ENCODE measurements around the gene FBP1.

Gene FBP1

GRCh38 chr9:94657021-94657725, 17.9 kb upstream of the FBP1 start:
- DNase-seq (ENCODE audit: low read depth in 1 of 2, low spot score in 1 of 2): no peak

DNA sequence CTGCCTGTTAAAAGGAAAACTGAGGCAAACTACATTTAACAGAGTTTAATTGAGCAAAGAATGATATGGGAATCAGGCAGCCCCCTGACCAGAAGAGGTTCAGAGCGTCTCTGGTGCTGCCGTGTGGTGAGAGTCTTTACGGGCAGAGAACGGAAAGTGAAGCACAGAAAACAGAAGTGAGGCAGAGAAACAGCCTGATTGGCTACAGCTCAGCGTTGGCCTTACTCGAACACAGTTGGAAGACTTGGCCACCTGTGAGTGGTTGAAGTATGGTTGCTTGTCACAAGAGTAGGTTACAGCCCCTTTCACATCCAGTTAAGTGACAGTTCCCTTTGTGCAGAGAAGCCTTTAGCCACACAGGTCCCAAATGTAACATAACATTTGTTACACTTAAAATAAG, 16.9 kb upstream of the FBP1 start:
- peak in 1 of 2 donors; percentile 23 for DNase-seq (ENCODE audit: low read depth in 1 of 2, low spot score in 1 of 2)

DNA sequence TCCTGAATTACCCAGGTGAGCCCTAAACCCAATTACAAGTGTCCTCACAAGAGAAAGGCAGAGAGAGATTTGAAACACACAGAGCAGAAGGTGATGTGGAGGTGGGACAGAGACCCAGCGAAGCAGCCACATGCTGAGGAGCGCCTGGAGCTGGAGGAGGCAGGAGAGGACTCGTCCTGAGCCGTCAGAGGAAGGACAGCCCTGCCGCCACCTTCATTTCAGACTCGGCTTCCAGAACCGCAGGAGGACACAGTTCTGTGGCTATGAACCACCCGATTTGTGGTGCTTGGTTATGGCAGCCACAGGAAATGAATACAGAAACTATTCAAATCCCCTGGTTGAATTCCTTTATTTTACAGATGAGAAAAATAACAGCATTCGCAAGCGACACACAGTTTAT, 16.4 kb upstream of the FBP1 start:
- no peak for DNase-seq (ENCODE audit: low read depth in 1 of 2, low spot score in 1 of 2)

DNA sequence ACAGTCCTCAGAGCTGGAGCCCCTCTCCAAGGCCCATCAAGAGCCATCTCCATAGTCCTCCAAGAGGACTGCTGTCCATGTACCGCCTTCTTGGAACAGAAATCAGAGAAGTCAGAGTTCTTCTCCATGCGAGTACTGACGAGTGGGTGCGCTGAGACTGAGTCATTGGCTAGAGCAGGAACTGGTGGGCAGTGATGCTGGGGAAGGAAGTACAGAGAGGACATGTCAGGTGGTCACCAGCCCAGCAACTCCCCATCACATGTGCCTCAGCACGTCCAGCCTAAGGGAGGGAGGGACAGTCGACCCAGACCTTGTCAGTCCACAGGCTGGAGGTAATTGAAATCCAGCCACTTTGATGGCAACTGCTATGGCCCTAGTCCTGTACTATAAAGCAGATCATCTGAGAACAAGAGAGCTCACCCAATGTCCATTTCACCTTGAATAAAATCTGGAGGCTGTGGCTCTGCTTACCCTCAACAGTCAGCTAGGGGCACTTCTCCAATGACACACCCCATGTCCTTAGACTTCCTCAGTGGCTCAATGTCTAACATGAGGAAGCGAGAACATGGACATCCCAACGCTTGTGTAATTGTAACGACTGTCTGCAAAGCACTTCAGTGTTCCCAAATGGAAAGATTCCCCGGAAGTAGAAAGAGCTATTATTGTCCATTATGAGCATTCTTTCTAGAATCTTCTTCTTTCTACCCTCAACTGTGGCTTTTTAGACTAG, 15.0 kb upstream of the FBP1 start:
- no peak for DNase-seq (ENCODE audit: low read depth in 1 of 2, low spot score in 1 of 2)

DNA sequence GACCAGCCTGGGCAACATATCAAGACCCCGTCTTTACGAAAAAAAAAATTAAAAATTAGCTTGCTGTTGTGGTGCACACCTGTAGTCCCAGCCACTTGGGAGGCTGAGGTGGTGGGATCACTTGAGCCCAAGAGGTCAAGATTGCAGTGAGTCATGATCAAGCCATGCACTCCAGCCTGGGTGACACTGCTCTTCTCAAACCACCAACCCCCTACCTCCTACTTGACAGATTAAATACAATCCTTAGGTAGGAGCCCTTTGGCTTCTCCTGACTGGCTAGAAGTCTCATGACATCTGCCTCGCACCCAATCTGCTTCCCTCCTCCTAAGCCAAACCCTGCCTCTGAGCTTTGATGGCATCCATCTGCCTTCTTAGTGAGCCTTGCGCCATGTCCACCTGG, 11.6 kb upstream of the FBP1 start:
- no peak for DNase-seq (ENCODE audit: low read depth in 1 of 2, low spot score in 1 of 2)

- DNase-seq (ENCODE audit: low read depth in 1 of 2, low spot score in 1 of 2): no peak
Observed at GRCh38 chr9:94649100-94649819, 9.9 kb upstream of the FBP1 start.

DNA sequence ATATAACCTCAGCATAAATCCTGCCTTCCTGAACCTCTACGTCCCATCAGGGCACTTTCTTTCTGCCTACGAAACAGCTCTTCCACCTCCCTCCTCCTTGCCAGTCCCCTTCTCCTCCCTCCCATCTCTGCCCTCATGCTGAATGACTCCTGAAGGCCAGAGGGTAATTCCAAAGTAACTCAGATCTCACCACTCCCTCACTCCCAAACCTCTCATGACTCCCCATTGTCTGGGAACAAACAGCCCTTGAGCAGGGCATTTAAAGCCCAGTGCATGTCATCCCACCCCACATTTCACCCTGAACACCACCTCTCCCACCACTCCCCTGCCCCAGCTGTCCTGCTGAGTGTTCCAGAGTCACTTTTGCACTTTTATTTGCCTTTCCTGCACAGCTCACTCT, 8.9 kb upstream of the FBP1 start:
- no peak for DNase-seq (ENCODE audit: low read depth in 1 of 2, low spot score in 1 of 2)

- no peak for DNase-seq (ENCODE audit: low read depth in 1 of 2, low spot score in 1 of 2)
Observed at GRCh38 chr9:94645901-94646300, 6.6 kb upstream of the FBP1 start.

DNA sequence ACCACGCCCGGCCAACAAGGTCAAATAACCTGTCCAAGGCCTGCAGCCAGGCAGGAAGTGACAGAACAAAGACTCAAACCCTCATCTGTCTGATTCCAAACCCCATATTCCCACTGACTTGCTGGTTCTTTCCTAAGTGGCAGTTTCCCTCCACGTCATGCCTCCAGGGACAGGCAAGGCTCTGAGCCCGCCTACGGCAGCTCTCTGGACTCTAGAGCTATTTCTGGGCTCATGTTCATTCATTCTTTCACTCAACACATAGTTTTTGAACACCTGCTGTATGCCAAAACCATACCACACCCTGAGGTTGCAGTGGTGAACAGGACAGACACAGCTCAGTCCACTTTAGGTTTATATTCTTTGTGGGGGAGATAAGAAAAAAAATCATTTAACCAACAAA, 5.2 kb upstream of the FBP1 start:
- no peak for DNase-seq (ENCODE audit: low read depth in 1 of 2, low spot score in 1 of 2)

- no peak for DNase-seq (ENCODE audit: low read depth in 1 of 2, low spot score in 1 of 2)
Observed at GRCh38 chr9:94643741-94644140, 4.4 kb upstream of the FBP1 start.

DNA sequence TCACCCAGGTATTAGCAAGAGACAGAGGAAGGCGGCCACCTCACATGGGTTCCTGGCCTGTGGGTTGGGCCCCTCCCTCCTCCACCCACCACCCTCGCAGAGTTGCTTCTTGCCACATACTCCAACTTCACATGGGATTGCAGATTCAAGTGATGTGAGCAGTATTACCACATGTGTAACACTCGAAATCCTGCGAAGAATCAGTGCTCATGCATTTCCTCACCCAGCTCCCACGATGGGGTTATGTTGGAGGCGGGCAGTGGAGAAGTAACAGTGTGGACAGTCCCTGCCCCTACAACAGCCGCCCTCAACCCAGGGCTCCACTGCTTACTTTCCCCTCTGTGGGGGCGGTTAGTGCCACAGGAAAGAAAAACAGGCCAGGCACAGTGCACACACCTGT, 3.9 kb upstream of the FBP1 start:
- no peak for DNase-seq (ENCODE audit: low read depth in 1 of 2, low spot score in 1 of 2)

DNA sequence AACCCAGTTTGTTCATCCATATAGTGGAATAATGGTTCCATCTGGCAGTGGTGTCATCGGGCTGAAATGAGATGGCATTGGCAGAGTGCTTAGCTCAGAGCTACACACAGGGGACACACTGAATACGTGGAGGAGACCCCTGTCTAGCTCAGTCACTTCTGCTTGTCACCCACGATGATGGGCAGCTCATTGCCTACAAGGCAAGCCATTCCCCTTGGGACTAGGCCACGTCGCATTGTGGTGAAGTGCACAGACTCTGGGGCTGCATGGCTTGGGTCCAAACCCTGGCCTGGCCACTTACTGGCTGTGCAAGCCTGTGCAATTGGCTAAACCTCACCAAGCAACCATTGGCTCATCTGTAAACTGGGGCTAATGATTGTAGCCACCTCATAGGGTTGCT, 3.2 kb upstream of the FBP1 start:
- no peak for DNase-seq (ENCODE audit: low read depth in 1 of 2, low spot score in 1 of 2)

DNA sequence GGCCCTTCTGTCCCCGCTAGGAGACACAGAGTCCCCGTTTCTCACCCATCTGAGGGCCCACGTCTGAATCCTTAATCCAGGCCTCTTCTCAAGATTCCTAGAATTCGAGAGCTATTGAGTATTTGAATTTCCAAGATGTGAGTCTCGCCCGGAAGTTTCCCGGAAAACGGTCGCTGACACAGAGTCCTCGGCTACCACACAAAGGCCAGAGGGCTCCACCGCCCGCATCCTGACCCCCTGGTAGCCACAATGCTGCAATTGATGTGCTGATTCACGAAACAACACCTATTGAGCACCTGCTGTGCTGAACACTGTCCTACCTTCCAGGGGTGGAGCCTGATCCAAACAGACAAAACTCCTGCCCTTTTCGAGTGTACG, 670 bp upstream of the FBP1 start:
- no peak for DNase-seq (ENCODE audit: low read depth in 1 of 2, low spot score in 1 of 2)

GRCh38 chr9:94638335-94639060, 820 bp downstream of the FBP1 start:
- DNase-seq (ENCODE audit: low read depth in 1 of 2, low spot score in 1 of 2): no peak

DNA sequence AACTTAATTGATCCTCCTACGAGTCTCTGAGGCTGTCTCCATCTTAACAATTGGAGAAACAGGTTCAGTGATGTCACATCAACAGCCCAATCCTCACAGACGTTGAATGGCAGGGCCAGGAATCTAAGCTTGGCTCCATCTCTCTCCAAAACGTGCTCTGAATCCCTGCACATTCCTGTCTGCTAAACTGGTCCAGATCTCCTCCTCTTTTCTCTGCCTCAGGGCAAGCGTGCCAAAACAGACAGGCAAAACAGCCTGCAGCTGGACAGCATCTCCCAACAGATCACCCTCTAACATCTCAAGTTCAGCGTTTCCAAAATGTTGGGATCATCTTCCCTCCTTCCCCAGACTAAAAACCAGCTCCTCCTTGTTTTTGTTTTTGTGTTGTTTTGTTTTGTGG, 6.6 kb downstream of the FBP1 start:
- no peak for DNase-seq (ENCODE audit: low read depth in 1 of 2, low spot score in 1 of 2)

DNA sequence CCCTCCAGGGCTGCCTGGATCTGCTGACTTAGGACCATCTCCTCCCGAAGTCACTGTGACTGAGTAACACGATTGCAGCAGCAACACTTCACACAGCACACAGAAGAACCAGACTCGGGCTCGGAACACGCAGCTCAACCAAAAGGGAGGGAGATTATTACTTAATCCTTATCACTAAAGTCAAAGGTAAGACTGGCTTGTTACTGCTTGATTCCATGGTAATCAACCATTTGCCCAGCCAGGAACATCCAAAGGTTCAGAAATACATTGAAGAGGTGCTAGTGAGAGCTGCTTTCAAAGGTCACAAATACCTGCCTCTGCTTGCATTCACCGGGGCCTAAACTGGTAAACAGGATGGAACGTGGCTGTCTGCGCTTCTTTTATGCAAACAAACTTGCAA, 7.7 kb downstream of the FBP1 start:
- no peak for DNase-seq (ENCODE audit: low read depth in 1 of 2, low spot score in 1 of 2)

- no peak for DNase-seq (ENCODE audit: low read depth in 1 of 2, low spot score in 1 of 2)
Observed at GRCh38 chr9:94630833-94631232, 8.5 kb downstream of the FBP1 start.

- DNase-seq (ENCODE audit: low read depth in 1 of 2, low spot score in 1 of 2): no peak
Observed at GRCh38 chr9:94630281-94630680, 9.0 kb downstream of the FBP1 start.

GRCh38 chr9:94627287-94627686, 12.0 kb downstream of the FBP1 start:
- no peak for DNase-seq (ENCODE audit: low read depth in 1 of 2, low spot score in 1 of 2)

DNA sequence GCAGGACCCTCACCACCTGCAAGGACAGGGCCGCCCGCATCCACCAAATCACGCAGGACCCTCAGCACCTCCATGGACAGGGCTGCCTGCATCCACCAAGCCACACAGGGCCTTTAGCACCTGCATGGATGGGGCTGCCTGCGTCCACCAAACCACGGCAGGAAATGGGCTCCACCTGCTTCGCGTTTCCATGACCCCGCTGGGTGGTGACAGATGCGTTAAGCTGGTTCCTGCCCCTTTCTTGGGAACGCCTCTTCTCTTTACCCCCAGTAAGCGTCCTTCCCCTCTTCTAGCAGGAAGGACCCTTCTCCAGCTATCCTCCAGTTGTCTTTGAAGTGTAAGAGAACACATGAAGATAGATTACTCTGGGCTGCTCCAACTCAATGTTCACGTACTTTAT, 13.5 kb downstream of the FBP1 start:
- no peak for DNase-seq (ENCODE audit: low read depth in 1 of 2, low spot score in 1 of 2)

DNA sequence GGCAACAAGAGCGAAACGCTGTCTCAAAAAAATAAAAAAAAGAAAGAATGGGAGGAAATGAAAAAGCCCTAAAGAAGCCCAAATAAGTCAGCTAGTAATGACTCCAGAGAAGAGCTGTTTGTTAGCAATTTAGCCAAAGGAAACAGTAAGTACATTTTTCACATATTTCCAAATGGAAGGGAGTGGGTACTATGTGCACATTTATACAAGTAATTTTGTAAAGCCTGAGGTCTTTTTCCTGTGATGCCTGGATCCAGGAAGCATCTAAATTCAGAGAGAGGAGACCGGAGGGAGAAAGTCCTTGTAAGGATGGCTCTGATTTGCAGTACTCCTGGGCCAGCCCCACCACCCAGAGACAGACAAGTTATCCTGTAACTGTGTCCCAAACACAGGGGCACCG, 14.7 kb downstream of the FBP1 start:
- no peak for DNase-seq (ENCODE audit: low read depth in 1 of 2, low spot score in 1 of 2)

DNA sequence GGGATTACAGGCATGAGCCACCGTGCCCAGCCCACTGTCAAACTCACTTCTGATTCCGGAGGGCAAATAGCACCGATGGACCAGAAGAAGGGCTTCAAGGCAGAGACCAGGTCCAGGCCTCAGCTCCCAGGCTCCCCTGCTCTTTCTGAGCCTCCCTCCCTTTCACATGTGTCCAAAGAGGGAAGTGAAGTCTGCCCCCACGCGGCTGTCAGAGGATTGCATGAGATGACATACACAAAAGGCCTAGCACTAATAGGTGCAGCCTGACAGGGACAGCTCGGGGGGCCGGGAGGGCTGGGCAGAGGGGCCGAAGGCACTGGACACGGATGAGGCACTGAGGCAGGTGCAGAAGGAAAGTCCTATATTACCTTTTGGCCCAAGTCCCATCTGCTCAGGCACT, 16.1 kb downstream of the FBP1 start:
- DNase-seq (ENCODE audit: low read depth in 1 of 2, low spot score in 1 of 2): no peak

Measured in activated CD4-positive, alpha-beta T cell treated with anti-CD3 and anti-CD28 coated beads, Interleukin-2, amount 50 U/mL, for 24 hours (primary cell).